NCI-H345 (cell line): Measurements from ENCODE around the gene PKD1L1.
"Not testable (repeated sequence)": the region's sequence is repeated elsewhere in the genome, so short reads cannot be mapped to it uniquely, and the experiment has no call there.

Source experiments
- DNase-seq: peaks from one replicate; lab custom pipeline; 2025; lab: John Stamatoyannopoulos, UW

The PKD1L1 gene

DNA sequence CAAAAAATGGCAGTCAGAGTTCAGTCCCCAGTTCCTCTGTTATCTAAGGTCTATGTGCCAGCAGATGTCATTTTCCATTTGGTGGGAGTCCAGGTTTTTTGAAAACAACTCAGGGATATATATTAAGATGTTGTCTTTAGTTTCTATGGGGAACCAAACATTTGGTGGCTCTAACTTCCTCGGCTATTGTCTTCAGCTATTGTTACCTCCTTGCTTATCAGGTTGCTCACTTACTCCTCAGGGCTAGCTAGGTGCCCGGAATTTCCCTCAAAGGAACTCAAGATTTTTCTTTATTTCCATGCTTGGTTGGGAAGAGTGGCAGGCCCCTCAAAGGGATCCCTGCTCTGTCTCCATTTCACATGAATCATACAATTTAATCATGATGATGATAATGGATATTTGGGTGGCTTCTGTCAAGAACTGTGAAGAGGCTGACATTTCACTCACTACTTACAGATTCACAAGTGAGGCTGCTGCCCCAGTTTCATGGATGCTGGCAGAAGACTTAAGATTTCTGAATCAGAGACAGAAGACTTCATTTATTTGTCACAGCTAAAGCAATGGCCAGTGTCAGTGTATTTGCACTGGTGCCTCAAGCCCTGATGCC, 182.8 kb downstream of the PKD1L1 start:
- DNase-seq = no peak

DNA sequence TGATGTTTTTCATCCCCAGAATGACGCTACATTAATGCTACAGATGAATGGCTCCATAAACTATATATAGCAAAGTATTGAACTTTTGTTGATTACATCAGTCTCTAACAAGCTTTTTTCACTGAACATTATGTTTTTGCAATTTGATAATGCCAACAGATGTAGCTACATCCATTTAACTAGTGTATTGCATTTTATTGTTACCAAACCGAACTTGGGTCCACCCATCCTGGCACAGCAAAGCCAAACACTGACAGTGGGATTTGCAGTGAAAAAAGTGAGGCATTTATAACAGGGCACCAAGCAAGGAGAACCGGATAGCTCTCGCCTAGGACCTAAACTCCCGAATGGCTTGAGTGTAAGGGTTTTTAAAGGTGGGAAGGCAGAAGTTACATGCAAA, 183.5 kb downstream of the PKD1L1 start:
- no peak for DNase-seq

DNA sequence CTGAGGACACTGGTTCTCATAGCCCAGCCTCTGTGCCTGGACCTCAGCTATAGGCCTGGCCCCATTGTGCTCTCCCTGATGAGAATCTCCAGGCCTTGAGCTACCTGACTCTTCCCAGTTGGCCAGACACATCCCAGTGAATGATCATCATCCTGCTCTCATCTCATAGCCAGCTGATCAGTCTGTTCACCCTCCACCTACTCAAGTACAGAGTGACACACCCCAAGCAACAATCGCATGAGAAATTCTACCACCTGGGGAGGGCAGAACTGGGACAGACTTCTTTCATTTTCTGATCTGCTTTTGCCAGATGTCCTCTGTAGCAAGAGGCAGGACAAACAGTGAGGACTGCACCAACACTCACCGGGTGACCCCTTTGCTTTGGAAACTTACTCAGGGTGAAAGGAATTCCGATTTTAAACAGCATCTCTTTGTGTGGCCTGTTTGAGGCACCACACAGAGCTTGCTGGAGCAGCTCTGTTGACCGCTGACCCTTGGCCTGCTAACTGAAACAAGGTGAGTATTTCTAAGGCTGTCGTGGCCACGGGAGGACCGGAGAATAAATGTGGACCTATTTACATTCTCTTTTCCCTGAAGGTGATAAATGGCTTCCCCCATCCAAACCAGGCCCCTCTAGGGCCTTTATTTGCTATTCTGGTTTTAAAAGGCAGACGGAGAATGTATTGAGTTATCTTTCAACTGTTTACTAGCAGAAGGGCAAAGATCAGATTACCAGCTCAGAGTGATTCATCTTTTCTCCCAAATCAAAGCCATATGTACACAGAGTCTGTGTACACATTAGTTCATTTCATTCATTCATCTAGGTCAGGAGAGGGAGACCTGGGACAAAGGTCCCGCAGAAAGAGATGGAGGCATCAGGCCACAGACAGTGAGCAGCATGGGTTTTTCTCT, 184.9 kb downstream of the PKD1L1 start:
- peak; percentile 78 for DNase-seq

DNA sequence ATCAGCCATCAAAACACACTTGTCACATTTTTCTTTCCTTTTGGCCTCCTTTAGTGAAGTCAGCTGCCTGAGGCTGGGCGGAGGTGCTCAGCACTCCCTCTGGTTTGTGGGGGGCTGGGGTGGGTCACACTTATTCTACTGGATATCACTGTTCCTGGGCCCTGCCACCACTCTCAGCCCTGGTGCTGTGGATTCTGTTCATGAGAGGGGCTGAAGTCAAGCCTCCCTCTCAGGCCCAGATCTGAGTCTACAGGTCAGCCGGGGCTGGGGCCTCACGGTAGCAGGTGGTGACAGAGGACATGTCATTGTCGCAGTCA, 185.6 kb downstream of the PKD1L1 start:
- DNase-seq = no peak

DNA sequence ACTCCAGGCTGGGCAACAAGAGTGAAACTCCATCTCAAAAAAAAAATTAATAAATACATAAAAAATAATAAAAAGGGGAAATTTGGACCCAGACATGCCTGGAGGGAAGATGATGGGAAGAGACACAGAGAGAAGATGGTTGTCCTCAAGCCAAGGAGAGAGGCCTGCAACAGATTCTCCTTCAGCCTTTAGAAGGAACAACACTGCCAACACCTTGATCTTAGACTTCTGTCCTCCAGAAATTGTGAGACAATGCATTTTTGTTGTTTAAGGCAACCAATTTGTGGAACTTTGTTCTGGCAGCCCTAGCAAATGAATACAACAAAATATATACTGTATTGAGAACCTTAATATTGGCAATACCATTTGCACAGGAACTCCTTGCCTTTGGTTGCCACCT, 186.1 kb downstream of the PKD1L1 start:
- DNase-seq = no peak

DNA sequence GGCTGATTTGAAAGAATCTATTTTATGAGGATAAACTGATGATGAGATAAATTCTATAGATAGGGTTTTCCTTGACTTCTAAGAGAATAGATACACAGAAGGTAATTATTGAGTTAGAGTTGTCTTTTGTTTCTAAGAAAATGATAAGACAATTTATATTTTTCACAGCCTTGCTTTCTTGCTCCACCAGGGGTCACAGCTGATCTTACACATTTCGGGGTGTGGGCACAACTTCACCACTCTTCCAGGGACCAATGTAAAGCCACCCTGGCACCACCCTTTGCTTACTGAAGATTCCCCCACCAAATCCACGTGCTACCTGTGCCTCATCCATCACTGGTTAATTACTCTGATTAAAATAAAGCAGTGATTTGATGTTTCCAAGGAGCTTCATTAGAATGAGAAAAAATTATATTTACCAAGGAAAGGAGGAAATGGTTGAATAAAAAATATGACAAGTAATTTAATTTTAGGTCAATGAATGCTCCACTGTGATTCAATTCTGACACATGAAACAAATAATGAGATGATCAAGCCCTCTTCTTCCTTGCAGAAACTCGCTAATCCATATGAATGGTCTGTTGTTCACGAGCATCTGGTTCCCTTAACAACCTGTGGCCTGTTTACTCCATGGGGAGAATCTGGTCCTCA, 189.1 kb downstream of the PKD1L1 start:
- no peak for DNase-seq

DNA sequence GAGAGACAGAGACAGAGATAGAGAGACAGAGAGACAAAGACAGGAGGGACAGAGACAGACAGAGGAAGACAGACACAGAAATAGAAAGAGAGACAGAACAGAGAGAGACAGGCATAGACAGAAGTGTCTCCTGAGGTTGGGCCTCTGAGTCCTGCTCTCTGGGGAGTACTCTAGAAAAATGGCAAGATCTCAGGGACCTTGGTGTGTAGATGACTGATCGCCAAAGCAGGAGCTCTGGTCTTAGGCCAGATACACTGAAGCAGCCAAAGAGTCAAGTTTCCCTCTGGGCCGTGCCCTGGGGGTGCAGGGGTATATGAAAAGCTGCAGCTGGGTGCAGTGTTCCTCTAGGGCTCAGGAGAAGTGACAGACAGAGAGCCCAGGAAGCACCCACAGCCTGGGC, 189.7 kb downstream of the PKD1L1 start:
- no peak for DNase-seq

DNA sequence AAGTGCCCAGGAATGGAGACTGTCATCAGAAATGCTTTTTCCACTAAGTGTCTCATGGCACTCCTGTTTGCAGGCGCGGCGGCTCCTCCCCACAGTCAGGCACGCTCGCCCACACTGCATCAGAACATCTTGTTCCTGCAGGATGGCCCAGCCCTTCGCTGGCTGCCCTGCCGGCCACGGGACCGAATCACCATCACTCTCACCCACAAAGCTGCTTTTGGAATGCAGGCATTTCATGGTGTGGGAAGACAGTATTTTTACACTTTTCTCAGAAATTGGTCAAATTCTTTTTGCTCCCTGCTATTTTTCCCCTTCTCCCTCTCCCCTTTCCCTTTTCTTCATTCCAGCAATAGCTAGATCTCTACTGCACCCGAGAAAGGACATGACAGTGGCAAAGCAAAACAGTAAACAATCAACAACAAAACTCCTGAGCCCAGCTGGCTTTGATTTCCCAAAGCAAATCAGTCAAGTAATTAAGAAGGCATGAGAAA, 190.3 kb downstream of the PKD1L1 start:
- DNase-seq = no peak

DNA sequence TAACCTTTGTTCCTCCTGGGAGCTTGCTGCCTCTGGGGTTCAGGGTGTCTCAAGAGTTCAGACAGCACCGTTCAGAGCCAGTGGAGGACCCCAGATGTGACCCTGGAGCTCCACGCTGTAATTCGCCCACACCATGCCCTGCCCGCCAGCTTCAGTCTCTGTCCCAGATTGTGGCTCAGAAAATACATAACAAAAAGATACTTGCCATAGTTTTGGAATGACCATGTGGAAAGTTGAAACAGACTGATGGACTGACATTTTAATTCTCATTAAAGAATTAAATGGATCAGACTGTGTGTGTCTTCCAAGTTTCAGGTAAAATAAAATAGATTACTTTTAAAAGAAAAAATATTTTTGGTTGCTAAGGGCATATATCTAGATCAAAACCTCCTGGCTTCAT, 191.6 kb downstream of the PKD1L1 start:
- DNase-seq = no peak

DNA sequence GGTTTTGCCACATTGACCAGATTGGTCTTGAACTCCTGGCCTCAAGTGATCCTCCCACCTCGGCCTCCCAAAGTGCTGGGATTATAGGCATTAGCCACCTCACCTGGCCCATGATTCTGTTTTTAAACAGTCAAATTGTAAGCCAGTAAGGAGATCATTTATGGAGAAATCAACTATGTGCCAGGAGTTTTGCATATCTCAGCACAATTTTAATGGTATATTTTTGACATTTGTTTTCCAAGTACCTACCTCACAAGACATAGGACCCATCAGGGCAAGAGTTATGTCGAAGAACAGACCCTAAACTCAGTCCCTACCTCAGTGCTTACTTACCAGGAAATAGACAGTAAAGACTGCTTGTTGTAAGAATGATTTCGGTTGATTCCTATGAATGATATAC, 193.0 kb downstream of the PKD1L1 start:
- DNase-seq = no peak

DNA sequence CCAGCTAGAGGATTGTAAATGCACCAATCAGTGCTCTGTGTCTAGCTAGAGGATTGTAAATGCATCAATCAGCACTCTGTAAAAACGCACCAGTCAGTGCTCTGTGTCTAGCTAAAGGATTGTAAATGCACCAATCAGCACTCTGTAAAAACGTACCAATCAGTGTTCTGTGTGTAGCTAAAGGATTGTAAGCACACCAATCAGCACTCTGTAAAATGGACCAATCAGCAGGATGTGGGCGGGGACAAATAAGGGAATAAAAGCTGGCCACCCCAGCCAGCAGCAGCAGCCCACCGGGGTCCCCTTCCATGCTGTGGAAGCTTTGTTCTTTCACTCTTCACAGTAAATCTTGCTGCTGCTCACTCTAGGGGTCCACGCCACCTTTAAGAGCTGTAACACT, 196.5 kb downstream of the PKD1L1 start:
- DNase-seq = not testable (repeated sequence)

DNA sequence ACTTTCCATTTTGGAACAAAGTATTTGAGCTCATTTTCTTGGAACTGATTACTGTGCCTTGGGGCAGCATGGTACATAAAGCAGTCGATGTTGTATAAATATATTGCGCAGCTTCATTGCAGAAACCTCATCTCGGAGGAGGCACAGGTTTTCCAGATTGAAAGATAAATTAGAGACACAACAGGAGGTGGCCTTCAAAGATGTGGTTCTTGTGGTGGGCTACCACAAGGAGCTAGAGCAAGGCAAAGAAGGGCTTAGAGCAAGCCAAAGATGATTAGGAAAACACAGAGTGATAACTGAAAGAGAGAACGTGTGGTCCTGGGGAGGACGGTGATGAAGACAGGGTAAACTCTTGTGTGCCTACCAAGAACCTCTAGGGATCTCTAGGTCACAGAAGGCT, 197.2 kb downstream of the PKD1L1 start:
- no peak for DNase-seq

DNA sequence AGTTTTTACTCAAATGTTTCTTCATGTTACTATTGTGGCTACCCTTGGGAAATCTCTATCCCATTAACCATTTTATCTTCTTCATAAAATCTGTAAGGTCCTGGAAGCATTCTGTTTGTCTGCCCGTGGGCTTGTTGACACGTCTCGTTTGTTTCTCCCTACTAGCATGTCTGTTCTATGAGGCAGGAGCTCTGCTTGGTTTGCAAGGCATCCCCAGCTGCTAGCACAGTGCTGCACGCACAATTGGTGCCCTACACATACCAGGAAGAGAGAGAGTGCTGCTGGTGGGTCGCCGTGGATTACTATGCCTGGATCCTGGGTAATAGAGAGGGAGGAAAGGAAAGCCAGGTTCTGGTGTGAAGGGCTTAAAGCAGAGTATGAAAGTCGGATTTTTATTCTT, 200.2 kb downstream of the PKD1L1 start:
- no peak for DNase-seq

DNA sequence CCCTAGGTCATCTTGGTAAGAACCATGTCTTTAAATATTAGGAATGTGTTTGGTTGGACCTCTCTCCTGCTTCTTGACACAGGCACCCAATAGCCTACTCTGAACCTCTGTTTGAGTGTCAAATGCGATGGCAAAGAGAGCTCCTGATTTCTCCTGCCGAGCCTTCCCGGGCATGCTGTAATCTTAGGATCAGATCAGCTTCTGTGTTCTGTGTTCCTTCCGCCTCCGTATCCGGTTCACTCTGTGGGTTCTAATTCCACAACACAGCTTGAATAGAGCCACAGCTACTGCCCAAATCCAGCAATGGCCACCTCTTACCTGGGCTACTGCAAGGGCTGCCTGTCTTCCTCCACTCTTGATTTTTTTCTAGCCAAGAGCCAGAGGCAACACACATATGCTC, 201.1 kb downstream of the PKD1L1 start:
- DNase-seq = no peak

DNA sequence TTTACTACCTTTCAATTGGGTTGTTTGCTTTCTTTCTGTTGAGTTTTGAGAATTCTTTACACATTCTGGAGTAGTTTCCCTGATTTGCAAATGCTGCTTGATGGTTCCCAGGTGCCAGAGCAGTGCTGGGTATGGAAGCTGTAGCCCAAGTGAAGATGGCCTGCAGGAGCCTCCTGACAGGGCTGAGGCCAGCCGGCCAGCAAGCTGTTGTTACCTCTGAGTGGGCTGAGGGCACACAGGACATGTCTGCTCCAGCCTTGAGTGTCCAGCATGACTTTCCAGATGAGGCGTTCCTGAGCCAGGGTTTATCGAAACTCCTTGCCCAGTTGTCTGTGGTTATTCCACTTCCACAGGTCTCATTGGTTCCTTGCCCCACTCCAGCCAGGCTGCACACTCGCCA, 201.8 kb downstream of the PKD1L1 start:
- no peak for DNase-seq

DNA sequence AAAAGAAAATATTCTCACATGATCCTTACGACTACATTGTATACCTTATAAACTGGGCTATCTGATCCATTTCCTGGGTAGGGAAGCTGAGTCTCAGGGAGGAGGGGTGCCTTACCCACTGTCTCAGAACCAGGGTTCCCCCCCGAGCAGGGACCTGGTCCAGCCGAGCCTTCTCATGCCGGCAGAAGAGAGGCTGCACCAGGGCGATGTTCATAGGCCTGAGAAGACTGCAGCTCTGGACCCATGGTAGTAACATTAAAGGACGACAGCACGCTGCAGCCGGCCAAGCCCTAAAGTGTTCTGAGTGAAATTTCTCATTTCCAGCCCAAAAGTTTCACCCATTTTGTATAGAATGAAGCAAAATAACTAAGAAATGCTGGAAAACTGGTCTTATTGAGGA, 203.4 kb downstream of the PKD1L1 start:
- no peak for DNase-seq

DNA sequence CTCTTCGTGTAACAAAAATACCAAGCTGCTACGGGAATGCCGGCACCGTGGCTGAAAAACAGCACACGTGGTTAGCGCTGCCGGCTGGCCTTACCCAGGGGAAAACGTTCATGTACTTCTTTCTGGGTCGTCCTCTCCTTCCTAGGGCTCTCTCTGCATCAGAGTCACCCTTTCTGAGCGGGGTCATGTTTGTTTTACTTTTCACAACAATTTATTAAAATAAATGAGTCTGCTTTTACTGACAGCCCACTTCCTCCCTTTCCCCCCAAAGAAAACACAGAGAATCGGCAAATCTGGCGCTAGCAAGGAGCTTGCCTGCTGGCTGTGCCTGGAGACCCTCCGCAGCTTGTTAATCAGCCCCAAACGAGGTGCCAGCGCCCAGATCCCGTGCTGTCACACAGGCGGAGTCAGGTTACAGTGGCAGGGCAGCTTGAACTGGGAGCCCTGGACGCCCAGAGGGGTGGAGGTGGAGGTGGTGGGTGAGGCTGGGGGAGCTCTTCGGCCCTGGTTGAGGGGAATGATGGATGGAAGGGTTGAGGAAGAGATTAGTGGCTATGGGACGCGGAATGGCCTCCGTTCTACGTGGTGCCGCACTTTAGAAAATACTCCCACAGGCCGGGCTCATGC, 204.2 kb downstream of the PKD1L1 start:
- DNase-seq = no peak

DNA sequence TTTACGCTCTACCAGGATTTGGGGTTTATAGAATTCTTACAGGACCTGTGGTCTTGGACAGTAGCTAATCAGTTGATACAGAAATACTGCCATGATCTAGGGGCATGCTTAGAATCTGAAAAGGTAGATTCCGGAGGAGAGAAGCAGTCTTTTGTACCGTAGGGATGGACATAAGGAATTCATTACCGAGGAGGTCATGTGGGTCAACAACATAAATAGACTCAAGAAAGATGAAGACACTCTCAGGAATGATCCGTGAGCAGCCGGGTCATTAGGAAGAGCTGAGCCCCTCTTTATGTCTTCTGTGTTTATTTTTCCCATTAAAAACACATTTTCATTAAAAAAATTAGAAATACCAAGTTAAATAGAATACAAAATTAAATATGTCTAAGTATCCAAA, 206.3 kb downstream of the PKD1L1 start:
- DNase-seq = no peak

DNA sequence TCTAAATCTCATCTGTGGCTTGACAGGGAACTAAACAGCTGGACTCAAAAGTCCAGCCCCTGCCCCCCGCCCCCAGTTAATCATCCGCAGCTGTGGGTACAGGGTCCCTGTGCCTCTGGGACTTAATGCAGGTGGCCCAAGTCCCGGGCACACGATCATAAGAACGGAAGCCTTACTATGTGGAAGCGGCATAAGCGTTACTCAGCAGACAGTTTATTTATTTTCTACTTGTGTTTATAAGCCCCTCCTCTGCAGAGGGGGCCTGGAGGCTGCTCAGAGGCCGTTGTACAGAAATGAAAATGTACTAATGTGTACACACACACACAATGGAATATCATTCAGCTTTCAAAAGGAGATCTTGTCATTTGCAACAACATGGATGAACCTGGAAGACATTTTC, 208.4 kb downstream of the PKD1L1 start:
- no peak for DNase-seq

DNA sequence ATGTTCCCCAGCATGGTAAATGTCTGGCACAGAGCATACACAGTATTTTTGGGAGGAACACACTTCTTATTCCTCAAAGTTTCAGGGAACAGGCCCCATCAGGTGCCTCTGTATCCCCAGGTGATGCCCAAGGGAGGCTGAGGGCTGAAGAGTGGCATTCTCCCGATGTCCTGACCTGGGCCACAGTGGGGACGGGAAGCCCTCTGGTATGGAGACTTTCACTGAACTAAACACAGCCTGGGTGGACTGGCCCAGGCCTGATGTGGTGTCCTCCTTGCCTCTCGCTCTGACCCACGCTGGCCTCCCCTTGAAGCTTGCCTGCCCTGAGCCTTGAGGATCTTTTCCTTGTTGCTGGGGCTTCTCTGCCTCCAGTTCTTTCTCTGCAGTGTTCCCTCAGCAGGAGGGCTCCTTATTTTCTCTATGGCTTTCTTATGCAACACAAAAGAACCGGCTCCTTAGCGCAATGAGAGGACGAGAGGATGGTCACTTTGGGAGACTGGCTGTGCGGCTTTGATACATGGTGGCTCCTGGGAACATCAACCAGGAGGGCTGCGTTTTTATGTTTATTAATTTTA, 208.9 kb downstream of the PKD1L1 start:
- no peak for DNase-seq

DNA sequence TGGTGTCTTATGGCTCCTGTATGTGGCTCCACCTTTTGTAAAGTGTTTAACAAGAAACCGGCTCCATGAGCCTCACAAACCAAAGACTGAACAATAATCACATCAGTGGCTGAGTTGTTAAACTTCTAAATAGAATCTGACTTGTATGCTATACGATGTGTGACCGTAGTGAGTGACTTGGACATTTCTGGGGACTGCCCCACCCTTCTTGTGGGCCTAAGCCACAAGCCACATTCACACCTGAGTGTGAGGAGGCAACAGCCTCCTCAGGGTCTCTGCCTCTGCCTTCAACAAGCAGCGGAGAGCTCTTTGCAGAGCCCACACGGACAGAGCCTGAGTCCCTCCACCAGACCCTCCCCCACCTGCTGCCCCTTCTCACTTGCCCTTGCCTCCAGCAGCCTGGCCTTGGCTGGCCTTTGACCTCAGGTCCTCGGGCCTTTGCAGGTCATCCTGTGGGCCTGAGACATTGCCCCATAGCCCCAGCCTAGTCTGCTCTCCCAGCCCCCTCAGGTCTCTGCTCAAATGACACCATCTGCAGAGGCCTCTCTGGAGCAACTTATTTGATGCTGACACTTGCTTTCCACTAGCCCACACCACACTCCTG, 209.6 kb downstream of the PKD1L1 start:
- DNase-seq = no peak

DNA sequence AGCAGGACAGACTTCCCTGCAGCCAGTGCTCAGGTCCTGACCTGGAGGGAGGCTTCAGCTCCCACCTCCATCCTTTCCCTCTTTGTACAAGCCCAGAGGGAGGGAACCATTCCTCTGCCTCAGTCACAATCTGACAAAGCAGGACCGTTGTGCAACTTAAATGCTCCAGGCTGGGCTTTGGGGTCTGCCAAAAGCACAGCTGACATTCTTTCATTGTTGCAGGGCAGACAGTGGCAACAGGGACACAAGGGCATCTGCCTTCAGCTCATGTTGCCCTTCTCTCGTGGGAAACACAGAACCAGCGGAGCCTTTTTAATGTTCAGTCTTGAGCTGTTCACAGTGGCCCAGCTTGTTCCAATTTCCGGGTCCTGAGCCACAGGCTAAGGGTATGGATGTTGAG, 210.7 kb downstream of the PKD1L1 start:
- DNase-seq = no peak
